ENCODE results near the gene HPF1.
"Not testable (repeated sequence)": the region's sequence is repeated elsewhere in the genome, so short reads cannot be mapped to it uniquely, and the experiment has no call there.

HPF1 gene

GRCh38 chr4:169738604-169739003 is 19.1 kb downstream of the HPF1 start:
- not testable (repeated sequence) for DNase-seq (ENCODE audit: low spot score)

- no peak for DNase-seq (ENCODE audit: low spot score)
Measured at GRCh38 chr4:169730564-169730963, 27.2 kb downstream of the HPF1 start.

- no peak for DNase-seq (ENCODE audit: low spot score)
Measured at GRCh38 chr4:169727616-169728015, 30.1 kb downstream of the HPF1 start.

DNA sequence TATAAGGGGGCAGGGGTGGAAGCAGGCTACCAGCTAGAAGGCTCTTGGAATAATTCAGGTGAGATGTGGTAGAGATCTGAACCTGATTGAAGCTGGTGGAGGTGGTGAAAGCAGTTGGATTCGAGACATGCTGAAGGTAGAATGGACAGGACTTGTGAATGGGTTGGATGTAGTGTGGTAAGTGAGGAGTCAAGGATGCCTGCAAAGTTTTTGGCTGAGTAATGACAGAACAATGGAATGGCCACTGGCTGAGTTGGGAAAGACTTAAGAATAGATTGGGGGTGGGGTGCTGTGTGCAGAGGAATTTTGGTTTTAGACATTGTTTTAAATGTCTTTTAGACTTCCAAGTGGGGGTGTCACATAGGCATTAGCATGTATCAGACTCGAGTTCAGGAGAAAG is 33.5 kb downstream of the HPF1 start:
- DNase-seq (ENCODE audit: low spot score), result peak; percentile 10

GRCh38 chr4:169723207-169723965 is 34.4 kb downstream of the HPF1 start:
- no peak for DNase-seq (ENCODE audit: low spot score)

DNA sequence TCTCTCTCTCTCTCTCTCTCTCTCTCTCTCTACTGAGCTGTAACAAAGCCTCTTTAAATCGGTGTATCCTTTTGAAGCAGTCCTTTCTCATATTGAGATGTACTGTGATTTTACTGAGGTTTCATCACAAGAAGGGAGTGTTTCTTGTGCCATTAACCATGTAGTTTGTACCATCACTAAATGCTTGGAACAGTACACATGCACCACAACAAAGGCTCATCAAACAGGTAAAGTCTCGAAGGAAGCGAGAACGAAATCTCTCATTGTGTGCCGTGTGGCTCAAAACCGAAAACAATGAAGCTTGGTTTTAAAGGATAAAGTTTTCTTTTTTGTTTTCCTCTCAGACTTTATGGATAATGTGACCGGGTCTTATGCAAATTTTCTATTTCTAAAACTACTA is 37.2 kb downstream of the HPF1 start:
- no peak for DNase-seq (ENCODE audit: low spot score)

DNA sequence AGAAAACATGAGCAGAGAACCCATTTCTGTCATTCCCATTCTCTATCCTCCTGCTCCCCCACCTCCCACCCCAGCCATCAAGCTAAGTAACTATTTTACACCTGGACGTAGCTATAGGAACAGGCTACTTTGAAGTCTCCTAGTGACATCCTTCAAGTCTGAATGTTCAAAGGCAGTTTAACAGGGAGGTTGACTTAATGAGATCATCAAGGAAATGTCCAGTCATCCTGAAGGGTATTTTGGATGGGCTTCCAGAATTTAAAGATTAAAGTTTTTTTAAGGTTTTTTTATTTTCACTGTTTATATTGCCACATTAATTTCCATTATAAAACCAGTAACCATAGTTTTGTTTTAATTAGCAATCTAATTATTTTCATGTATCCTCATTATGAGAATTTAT is 41.1 kb downstream of the HPF1 start:
- DNase-seq (ENCODE audit: low spot score), result no peak

GRCh38 chr4:169715826-169716225 is 41.9 kb downstream of the HPF1 start:
- DNase-seq (ENCODE audit: low spot score), result no peak

DNA sequence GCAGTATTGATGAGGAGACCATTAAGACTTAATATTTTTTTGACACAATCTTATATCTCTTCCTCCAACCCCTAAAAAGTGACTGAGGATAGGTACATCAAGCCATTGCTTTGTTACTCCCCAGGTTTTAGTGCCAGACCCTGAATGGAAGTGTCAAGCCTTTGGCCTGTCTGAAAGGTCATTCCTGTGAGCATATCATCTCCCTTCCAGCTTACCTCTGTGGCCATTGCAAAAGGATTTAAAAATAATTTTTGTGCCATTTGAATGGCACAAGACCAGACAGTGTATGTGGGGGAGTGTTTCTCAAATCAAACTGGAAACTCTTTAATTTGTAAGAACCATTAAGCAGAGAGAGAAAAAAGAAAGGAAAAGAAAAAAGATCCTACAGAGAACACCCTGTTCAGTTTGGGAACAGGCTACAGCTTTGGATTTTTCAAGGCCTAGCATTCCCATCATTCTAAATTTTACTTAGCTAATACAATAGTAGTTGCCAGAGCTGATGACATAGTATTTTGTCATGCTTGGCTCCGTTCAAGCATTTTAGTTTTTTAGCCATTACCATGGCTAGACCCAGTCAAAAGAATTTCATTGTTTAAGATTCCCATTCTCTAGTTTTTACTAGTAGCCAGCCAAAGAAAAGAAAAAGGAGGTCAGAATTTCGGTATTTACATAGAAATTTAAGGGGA is 49.6 kb downstream of the HPF1 start:
- DNase-seq (ENCODE audit: low spot score), result no peak

GRCh38 chr4:169698331-169698730 is 59.4 kb downstream of the HPF1 start:
- no peak for DNase-seq (ENCODE audit: low spot score)

- no peak for DNase-seq (ENCODE audit: low spot score)
Measured at GRCh38 chr4:169690787-169691186, 67.0 kb downstream of the HPF1 start.

GRCh38 chr4:169689681-169690080 is 68.1 kb downstream of the HPF1 start:
- no peak for DNase-seq (ENCODE audit: low spot score)

- no peak for DNase-seq (ENCODE audit: low spot score)
Measured at GRCh38 chr4:169682372-169683047, 75.2 kb downstream of the HPF1 start.

Data from kidney capillary endothelial cell (primary cell).